Stimulated activated CD8-positive, alpha-beta memory T cell treated with anti-CD3 and anti-CD28 coated beads, Interleukin-15, amount 100 ng/mL, for 1 hour (primary cell): ENCODE results near the gene CRYBG1.
"Not testable (repeated sequence)": the region's sequence is repeated elsewhere in the genome, so short reads cannot be mapped to it uniquely, and the experiment has no call there.

Experiments used
- DNase-seq: peaks from one replicate; pipeline ENCODE4 v3.0.0-alpha.2; 2020; ENCODE audit warnings: low read depth

CRYBG1 gene

DNA sequence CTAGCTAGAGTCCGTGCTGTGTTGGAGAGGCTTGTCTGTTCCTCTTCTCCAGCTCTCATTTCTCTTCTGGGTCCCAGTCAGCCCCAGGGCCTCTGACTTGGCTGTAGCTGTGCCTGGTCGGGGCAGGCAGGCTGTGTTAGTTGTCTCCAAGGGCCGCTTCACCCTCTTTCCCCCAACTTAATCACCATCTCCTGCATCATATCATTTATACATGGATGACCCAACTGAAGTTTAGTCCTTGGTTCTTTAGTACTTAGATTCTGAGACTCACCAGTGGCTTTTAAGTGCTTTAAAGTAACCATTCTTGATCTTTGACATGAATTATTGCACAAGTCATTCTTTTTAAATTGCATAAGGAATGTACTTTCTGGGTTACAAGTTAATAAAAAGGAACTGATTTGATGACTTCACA lies 141.4 kb downstream of the CRYBG1 start:
- DNase-seq: no peak

DNA sequence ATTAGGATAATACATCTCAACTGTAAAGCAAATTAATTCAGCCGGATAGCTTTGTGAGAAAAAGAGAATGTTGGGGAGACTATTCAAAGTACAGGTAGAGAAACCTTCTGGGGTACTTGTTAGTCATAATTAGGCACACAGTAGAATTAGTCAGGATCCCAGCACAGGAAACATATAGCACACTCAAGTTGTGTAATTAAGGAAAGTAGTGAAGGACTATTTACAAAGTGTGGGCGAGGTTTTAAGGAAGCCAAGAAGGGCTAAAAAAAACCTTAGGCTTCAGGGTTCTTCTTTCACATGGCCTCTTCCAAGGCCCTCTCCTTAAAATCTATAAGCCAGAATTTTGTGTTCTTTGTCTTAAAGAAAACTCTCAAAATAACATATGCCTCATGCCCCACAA lies 142.0 kb downstream of the CRYBG1 start:
- no peak for DNase-seq

- no peak for DNase-seq
Observed at GRCh38 chr6:106508277-106508676, 147.8 kb downstream of the CRYBG1 start.

DNA sequence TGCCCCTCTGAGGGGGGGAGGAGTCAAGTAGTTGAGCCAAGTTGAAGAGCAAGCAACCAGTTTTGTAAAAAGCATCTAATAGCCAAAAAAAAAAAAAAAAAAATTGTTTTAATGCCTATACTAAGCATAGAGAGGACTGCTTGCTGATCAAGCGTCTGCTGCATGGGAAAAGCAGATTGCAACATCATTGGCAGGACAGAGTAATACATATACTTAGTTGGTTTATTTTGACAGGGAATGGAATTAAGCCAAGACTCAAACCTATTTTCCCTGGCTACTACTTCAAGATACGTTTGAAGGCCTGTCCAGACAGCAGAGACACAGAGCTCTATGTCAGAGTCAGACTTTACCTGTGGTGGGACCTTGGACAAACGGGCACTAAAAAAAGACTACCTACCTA lies 148.3 kb downstream of the CRYBG1 start:
- DNase-seq: no peak

GRCh38 chr6:106509420-106510089 lies 149.0 kb downstream of the CRYBG1 start:
- DNase-seq: no peak

GRCh38 chr6:106510090-106510970 lies 149.8 kb downstream of the CRYBG1 start:
- DNase-seq: no peak

DNA sequence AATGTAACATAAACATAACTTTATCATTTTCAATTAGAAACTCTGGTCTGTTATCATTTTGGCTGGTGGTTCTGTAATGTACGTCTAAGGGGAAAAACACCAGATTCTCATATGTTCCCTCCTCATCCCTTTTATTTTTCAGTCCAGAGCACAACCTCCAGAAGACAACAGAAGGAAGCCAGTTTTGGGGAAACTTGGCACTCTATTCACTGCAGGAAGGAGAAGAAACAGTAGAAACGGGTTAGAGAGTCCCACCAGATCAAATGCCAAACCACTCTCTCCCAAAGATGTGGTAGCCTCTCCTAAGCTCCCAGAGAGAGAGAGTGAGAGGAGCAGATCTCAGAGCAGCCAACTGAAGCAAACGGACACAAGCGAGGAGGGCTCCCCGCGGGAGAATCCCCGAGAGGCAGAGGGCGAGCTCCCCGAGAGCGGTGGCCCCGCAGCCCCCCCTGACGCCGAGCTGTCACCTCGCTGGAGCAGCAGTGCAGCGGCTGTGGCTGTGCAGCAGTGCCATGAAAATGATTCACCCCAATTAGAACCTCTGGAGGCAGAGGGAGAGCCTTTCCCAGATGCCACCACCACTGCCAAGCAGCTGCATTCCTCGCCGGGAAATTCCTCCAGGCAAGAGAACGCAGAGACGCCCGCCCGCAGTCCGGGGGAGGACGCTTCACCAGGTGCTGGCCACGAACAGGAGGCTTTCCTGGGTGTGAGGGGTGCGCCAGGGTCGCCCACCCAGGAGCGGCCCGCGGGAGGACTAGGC lies 151.0 kb downstream of the CRYBG1 start:
- no peak for DNase-seq

DNA sequence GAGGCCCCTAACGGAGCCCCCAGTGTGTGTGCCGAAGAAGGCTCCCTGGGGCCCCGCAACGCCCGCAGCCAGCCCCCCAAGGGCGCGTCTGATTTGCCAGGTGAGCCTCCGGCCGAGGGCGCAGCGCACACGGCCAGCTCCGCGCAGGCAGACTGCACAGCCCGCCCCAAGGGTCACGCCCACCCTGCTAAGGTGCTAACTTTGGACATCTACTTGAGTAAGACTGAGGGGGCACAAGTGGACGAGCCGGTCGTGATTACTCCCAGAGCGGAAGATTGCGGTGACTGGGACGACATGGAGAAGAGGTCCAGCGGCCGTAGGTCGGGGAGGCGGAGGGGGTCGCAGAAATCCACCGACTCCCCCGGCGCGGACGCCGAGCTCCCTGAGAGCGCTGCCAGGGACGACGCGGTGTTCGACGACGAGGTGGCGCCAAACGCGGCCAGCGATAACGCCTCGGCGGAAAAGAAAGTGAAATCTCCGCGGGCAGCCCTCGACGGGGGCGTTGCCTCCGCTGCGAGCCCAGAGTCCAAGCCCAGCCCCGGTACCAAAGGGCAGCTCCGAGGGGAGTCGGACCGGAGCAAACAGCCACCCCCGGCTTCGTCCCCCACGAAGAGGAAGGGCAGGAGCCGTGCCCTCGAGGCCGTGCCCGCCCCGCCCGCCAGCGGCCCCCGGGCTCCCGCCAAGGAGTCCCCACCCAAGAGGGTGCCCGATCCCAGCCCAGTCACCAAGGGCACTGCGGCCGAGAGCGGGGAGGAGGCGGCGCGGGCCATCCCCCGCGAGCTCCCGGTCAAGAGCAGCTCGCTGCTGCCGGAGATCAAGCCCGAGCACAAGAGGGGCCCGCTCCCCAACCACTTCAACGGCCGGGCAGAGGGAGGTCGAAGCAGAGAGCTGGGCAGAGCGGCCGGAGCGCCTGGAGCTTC lies 151.8 kb downstream of the CRYBG1 start:
- DNase-seq: peak; percentile 54

- no peak for DNase-seq
Observed at GRCh38 chr6:106512968-106513574, 152.6 kb downstream of the CRYBG1 start.

GRCh38 chr6:106513808-106514582 lies 153.5 kb downstream of the CRYBG1 start:
- no peak for DNase-seq

- DNase-seq: no peak
Observed at GRCh38 chr6:106514583-106514885, 154.0 kb downstream of the CRYBG1 start.

DNA sequence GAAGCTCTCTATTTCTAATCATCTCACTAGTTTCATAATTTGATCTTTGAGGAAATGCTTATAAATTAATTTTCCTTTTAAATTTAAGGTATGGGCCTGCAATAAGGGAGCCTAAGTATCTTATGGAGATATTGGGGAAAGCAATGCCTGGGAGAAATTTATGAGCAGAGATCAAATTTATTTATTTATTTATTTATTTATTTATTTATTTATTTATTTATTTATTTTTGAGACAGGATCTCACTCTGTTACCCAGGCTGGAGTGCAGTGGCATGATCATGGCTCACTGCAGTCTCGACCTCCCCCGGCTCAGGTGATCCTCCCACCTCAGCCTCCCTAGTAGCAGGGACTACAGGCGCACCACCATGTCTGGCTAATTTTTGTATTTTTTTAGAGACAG lies 155.1 kb downstream of the CRYBG1 start:
- not testable (repeated sequence) for DNase-seq

GRCh38 chr6:106516616-106517015 lies 156.1 kb downstream of the CRYBG1 start:
- DNase-seq: no peak

DNA sequence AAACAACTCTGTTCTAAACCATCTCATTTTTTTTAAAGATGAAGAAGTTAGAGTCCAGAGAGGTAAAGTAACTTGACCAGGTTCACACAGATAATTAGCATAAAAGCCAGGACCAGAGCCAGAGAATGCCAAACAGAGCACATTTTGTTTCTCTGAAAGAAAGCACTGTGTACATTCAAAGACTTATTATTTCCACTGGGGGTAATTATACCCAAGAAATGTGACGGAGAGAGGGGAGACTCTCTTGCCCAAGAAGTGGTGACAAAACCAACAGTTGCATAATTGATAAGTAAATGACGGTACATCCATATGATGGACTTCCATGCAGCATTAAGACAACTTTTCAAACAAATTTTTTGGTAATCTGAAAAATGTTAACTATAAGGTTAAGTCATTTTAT lies 157.2 kb downstream of the CRYBG1 start:
- DNase-seq: no peak

GRCh38 chr6:106518748-106519147 lies 158.2 kb downstream of the CRYBG1 start:
- no peak for DNase-seq

DNA sequence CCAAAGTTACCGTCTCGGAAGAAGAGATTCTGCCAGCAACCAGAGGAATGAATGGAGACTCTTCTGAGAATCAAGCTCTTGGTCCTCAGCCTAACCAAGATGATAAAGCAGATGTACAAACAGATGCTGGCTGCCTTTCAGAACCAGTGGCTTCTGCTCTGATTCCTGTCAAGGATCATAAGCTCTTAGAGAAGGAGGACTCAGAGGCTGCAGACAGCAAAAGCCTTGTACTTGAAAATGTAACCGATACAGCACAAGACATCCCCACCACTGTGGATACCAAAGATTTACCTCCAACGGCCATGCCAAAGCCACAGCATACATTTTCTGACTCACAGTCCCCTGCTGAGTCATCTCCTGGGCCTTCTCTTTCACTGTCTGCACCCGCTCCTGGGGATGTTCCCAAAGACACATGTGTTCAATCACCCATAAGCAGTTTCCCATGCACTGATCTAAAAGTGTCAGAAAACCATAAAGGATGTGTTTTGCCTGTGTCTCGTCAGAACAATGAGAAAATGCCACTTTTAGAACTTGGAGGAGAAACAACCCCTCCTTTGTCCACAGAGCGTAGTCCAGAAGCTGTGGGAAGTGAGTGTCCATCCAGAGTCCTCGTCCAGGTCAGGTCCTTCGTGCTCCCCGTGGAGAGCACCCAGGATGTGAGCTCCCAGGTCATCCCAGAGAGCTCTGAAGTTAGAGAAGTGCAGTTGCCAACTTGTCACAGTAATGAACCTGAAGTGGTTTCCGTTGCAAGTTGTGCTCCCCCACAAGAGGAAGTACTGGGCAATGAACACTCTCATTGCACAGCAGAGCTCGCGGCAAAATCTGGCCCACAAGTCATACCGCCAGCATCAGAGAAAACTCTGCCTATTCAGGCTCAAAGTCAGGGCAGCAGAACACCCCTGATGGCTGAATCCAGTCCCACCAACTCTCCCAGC lies 159.2 kb downstream of the CRYBG1 start:
- DNase-seq: peak; percentile 53

GRCh38 chr6:106520711-106521401 lies 160.3 kb downstream of the CRYBG1 start:
- DNase-seq: peak; percentile 51

DNA sequence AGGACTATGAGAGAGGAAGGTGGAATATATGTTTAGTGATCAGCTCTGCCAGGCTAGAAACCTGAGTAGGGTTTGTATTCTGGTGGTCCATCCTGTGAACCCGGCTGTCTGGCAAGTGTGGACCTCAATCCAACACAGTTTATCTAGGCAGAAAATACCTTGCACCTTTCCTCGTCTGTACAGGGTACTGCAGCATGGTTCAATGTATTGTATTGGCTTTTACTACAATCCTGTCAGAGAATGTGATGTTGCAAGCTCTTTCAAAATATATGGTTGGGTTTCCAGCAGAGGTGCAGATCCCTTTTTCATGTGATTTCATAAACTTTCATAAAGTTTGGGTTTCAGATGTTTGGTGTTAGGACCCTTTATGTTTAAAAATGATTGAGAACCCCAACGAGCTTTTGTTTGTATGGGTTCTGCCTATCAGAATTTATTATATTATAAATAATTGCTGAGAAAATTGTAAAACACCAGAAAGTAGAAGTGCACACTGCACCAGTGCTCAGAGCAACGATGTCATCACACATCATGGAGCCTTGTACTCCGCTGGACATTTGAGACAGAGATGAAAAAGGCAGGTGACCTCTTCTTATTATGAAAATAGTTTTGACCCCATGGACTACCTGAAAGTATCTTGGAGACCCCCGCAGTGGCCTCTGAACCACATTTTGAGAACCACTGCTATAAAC lies 162.2 kb downstream of the CRYBG1 start:
- DNase-seq: no peak
